ENCODE measurements around the gene PKN3. TPM values are rescaled to one million over a fixed set of nuclear protein-coding genes. Genes with fewer than 3 reads are reported as not detected.
"Not testable (repeated sequence)": the region's sequence is repeated elsewhere in the genome, so short reads cannot be mapped to it uniquely, and the experiment has no call there.

The PKN3 gene
- total RNA-seq, 1 donor: 2.6 TPM

DNA sequence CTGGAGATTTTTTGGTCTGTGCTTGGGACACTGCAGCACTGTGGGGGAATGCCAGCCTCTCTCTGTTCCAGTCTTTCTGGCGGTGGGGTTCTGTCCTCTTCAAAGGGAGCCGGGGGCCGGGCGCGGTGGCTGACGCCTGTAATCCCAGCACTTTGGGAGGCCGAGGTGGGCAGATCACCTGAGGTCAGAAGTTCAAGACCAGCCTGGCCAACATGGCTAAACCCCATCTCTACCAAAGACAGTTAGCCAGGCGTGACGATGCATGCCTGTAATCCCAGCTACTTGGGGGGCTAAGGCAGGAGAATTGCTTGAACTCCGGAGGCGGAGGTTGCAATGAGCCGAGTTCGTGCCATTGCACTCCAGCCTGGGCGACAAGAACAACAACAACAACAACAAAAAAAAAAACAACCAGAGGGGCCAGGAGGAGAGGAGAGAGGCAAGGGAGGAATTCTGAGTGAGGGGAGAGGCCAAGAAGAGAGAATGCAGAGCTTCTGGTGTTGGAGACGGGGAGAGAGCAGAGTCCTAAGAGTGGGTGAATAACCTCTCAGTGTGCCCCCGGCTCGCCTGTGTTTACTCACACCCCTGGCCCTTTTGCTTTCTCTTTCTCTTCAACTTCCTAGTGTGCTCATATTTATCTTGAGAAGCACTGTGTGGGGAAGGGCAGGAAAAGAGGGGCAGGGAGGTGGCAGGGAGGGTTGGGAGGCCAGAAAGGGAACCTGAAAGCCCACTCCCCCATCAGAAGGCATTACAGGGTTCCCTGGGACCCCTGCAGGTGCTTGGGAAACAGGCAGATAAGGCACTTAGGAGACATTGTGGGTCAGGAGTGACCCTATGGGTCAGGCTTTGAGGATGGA lies 16.4 kb upstream of the PKN3 start:
- peak overlapping the region; percentile 44 for H3K4me3 ChIP-seq (ENCODE audit: low read depth, low read length)
- DNase-seq (ENCODE audit: low read depth): peak; percentile 65
- TF ChIP-seq, protein P1, sequence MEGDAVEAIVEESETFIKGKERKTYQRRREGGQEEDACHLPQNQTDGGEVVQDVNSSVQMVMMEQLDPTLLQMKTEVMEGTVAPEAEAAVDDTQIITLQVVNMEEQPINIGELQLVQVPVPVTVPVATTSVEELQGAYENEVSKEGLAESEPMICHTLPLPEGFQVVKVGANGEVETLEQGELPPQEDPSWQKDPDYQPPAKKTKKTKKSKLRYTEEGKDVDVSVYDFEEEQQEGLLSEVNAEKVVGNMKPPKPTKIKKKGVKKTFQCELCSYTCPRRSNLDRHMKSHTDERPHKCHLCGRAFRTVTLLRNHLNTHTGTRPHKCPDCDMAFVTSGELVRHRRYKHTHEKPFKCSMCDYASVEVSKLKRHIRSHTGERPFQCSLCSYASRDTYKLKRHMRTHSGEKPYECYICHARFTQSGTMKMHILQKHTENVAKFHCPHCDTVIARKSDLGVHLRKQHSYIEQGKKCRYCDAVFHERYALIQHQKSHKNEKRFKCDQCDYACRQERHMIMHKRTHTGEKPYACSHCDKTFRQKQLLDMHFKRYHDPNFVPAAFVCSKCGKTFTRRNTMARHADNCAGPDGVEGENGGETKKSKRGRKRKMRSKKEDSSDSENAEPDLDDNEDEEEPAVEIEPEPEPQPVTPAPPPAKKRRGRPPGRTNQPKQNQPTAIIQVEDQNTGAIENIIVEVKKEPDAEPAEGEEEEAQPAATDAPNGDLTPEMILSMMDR (IDR thresholded peaks at IDR 0.05; ENCODE audit: insufficient read depth, low read depth, low read length): no peak

DNA sequence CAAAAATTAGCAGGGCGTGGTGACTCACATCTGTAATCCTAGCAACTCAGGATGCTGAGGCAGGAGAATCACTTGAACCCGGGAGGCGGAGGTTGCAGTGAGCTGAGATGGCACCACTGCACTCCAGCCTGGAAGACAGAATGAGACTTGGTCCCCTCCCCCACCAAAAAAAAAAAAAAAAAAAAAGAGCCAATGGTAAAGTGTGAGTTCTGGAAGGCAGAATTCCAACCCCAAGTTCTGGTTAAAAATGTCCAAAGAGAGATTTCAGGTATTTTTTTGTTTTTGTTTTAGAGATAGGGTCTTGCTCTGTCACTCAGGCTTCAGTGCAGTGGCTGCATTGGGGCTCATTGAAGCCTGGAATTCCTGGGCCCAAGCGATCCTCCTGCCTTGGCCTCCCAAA lies 14.8 kb upstream of the PKN3 start:
- H3K4me3 ChIP-seq (ENCODE audit: low read depth, low read length): no peak overlapping the region
- TF ChIP-seq, protein P1 (IDR thresholded peaks at IDR 0.05; ENCODE audit: insufficient read depth, low read depth, low read length): no peak
- DNase-seq (ENCODE audit: low read depth): no peak

DNA sequence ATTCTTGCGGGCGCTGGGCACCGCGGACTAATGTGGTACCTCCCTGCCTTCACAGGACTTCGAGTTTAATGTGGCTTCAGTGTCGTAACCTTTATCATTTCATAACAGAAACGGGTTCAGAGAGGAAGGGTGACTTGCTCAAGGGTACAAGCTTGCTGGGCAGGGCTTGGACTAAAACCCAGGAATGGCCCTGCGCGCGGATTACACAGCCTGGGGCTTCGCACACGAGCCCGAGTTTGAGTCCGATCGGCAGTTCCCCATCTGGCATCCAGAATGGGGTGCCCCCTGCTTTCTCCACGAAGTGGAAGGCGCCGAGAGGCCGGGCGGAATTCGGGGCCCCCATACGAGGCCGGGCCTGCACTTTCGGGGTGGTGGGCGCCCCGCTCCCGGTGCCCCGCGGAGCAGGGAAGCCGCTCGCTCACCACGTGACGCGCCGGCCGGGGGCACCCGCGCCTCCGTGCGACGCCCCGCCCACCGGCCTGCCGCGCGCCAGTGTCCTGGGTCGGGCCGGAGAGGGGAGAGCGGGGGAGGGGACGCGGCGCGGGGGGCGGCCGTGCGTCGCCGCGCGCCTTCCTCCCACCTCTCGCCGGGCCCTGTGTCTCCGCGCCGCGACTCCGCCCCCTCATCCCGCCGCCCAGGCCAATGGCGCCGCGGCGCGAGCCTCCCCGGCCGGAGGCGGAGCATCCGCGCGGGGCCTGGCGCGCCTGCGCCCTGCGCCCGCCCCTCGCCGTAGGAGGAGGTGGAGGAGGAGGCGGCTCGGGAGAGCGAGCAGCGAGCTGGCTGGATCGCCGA lies 13.6 kb upstream of the PKN3 start, which contains the start of gene SET:
SET (plus strand) TSS at position 722 of the 792 bp plus-strand sequence. CDS start 361 bp downstream, outside the sequence.
- TF ChIP-seq, protein P1 (IDR thresholded peaks at IDR 0.05; ENCODE audit: insufficient read depth, low read depth, low read length): no peak
- DNase-seq (ENCODE audit: low read depth): peak; percentile 93
- H3K4me3 ChIP-seq (ENCODE audit: low read depth, low read length): peak within 1 kb of the TSS; percentile 85

DNA sequence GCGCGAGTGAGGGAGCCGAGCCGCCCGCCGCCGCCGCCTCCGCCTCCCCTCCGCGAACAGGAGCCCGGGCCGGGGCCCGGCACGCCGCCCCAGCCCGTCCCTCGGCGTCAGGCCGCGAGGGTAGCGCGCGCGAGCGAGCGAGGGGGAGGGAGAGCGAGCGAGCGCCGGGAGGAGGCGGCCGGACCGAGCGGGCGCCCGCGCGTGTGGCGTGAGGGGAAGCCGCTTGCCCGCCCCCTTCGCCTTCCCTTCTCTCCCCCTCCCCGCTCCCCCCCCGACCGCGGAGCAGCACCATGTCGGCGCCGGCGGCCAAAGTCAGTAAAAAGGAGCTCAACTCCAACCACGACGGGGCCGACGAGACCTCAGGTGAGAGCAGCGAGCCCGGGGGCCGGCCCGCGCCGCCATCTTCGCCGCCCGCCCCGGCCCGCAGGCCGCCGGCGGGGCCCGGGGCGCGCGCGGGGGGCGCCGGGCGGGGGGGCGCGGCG lies 13.0 kb upstream of the PKN3 start:
- peak overlapping the region; percentile 65 for H3K4me3 ChIP-seq (ENCODE audit: low read depth, low read length)
- no peak for DNase-seq (ENCODE audit: low read depth)
- TF ChIP-seq, protein P1 (IDR thresholded peaks at IDR 0.05; ENCODE audit: insufficient read depth, low read depth, low read length): no peak

DNA sequence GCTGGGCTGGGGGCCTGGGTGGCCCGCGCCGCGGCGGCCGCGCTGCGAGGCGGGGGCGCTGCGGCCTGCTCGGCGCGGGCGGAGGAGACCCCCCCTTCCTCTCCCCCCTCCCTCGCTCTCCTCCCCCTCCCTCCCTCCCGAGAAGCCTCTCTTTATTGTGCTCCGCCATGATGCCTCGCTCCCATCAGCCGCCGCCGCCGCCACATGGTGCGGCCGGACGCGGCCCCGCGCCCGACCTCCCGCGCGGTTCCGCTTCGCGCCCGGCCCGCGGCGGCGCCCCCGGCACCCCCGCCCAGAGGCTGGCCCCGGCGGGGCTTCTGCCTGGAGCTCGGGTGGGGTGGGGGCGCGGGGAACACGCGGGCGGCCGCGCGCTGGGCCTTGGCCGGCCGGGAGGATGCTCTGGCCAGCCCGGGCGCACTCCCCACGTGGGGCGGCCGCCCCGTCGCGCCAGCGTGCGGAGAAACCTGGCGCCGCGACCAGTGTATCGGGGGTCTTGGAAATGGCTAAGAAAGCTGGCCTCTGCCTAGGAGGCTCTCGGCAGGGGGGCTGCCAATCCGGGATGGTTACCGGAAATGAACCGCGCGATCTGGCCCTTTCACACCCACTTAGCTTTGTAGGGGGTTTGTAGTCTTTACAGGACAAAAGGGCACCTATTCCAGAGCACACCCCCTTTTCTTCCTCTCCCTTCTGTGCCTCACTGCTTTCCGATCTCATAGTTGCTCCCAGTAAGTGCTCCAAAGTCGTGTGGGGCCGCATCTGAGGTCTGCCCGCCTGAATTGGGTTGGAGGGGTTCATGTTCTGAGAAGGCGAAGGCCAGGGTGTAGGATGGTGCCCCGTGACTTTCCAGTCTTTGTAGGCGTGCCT lies 12.3 kb upstream of the PKN3 start:
- H3K4me3 ChIP-seq (ENCODE audit: low read depth, low read length): peak overlapping the region; percentile 85
- no peak for DNase-seq (ENCODE audit: low read depth)
- TF ChIP-seq, protein P1 (IDR thresholded peaks at IDR 0.05; ENCODE audit: insufficient read depth, low read depth, low read length): no peak

DNA sequence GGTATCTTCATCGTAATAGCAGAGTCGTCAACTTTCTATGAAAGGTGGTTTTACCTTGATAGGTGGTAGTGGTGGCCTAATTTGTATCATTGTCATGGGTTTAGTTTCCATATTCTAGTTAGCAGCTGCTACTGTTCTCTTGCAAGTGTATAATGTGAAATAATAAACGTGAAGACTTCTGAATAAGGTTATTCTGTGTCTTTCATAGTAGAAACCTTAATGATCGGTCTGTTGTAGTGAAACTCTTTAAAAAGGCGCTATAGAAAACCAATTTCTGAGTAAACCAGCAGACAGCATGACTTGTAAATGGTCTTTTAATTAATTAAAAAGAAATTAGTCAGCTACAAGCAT lies 11.6 kb upstream of the PKN3 start:
- TF ChIP-seq, protein P1 (IDR thresholded peaks at IDR 0.05; ENCODE audit: insufficient read depth, low read depth, low read length): no peak
- DNase-seq (ENCODE audit: low read depth): no peak
- H3K4me3 ChIP-seq (ENCODE audit: low read depth, low read length): peak overlapping the region; percentile 85

DNA sequence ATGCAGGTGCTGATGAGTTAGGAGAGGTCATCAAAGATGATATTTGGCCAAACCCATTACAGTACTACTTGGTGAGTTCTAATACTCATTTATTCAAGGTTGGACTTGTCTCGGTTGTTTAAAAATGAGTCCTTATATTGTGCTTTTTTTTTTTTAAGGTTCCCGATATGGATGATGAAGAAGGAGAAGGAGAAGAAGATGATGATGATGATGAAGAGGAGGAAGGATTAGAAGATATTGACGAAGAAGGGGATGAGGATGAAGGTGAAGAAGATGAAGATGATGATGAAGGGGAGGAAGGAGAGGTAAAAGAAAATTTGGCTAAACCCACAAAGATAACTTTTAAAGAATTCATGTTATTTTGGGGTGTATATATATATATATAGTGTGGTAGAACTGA lies 8.6 kb upstream of the PKN3 start:
- not testable (repeated sequence) for DNase-seq (ENCODE audit: low read depth); H3K4me3 ChIP-seq (ENCODE audit: low read depth, low read length)
